Colonic mucosa (tissue), 4 donors: ENCODE measurements around the gene CLIC4. TPM values are rescaled to one million over a fixed set of nuclear protein-coding genes. Genes with fewer than 3 reads are reported as not detected.

Experiments used
- DNase-seq: peaks from one replicate; pipeline ENCODE4 v3.0.0-alpha.2; 2020
- H3K27ac ChIP-seq: fragments of 200-600 bp; one replicate; pipeline ENCODE4 v1.8.0; 2021
- H3K27me3 ChIP-seq: fragments of 200-600 bp; one replicate; pipeline ENCODE4 v1.8.0; 2021
- H3K36me3 ChIP-seq: fragments of 200-600 bp; one replicate; pipeline ENCODE4 v1.8.0; 2021
- H3K4me1 ChIP-seq: fragments of 200-600 bp; one replicate; pipeline ENCODE4 v1.8.0; 2021; ENCODE audit warnings: mild to moderate bottlenecking
- H3K4me3 ChIP-seq: fragments of 200-600 bp; one replicate; pipeline ENCODE4 v1.8.0; 2021
- H3K9ac ChIP-seq, 2 donors: one replicate each; pipeline ENCODE4 v1.7.0; 2013; ENCODE audit warnings: control low read depth in 2 of 2, low read depth in 2 of 2, low read length in 2 of 2
- H3K9me3 ChIP-seq: fragments of 200-600 bp; one replicate; pipeline ENCODE4 v1.8.0; 2021
- intact Hi-C: fragments of 100-400 bp; cut with DNase I; formaldehyde crosslinking; loops from one replicate; pipeline ENCODE4 v1.14.1; 2022
- total RNA-seq, 2 donors: library from RNA; stranded (reverse); fragmentation: NEBNext Ultra II Directional in 1 of 2; extraction: Animal tissue kit (Norgen Biotek cat#: 25700) in 1 of 2; gene quantifications; one replicate each; pipeline ENCODE4 v1.2.1, GENCODE V29; 2021
- TF ChIP-seq, protein P1 (sequence below): fragments of 200-600 bp; IDR thresholded peaks from one replicate; pipeline ENCODE4 v1.8.0; 2022; ENCODE audit warnings: antibody characterized with exemption, mild to moderate bottlenecking
- donor health status: healthy.
- donor health status: DM: no; HTN: no; CAD: no.
- donor health status: DM: no; HTN: no; CAD: no.

CLIC4 gene
- total RNA-seq, 2 donors from 2014 or later: 38.0 to 84.8 TPM

DNA sequence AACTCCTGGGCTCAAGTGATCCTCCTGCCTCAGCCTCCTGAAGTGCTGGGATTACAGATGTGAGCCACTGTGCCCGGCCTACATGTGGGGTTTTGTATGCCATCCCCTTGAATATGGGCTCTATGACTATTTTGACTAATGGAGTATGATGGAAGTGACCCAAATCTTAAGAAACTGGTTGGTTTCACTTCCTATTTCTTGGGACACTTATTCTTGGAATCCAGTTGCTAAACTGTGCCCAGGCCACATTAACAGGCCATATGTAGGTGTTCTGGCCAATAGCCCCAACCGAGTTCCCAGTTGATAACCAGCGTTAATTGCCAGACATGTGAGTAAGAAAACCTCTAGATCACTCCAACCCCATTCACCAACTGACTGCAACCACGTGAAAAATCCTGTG is 36.3 kb upstream of the CLIC4 start:
- Histone ChIP-seq H3K9ac (no peak overlapping the region), H3K27ac (no peak overlapping the region), H3K4me3 (no peak overlapping the region), H3K4me1 (peaks cover 3% of the 10 kb centered on the region), H3K36me3 (no peaks in the 10 kb centered on the region), H3K9me3 (no peaks in the 10 kb centered on the region), H3K27me3 (no peaks in the 10 kb centered on the region)
- TF ChIP-seq, protein P1, sequence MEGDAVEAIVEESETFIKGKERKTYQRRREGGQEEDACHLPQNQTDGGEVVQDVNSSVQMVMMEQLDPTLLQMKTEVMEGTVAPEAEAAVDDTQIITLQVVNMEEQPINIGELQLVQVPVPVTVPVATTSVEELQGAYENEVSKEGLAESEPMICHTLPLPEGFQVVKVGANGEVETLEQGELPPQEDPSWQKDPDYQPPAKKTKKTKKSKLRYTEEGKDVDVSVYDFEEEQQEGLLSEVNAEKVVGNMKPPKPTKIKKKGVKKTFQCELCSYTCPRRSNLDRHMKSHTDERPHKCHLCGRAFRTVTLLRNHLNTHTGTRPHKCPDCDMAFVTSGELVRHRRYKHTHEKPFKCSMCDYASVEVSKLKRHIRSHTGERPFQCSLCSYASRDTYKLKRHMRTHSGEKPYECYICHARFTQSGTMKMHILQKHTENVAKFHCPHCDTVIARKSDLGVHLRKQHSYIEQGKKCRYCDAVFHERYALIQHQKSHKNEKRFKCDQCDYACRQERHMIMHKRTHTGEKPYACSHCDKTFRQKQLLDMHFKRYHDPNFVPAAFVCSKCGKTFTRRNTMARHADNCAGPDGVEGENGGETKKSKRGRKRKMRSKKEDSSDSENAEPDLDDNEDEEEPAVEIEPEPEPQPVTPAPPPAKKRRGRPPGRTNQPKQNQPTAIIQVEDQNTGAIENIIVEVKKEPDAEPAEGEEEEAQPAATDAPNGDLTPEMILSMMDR: no peak
- intact Hi-C loops: no loop called here
- no peak for DNase-seq

DNA sequence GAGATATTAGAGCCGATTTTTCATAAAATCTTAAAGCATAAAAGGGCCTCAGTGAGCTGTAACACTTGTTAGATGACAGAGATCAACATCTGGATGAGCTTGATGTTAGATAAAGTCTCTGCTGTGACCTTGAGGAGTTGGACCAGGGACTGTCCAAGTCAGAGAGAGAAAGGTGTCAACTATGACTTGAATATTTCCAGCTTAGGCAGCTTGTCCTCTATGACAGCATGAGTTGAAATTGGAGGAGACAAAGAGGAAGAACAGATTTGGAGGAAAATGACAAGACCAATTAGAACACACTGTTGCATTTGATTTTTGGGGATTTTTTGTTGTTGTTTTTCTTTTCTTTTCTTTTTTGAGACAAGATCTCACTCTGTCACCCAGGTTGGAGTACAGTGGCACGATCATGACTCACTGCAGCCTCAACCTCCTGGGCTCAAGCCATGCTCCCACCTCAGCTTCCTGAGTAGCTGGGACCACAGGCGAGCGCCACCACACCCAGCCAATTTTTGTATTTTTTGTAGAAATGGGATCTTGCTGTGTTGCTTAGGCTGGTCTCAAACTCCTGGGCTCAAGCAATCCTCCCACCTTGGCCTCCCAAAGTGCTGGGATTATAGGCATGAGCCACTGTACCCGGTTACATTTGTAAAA is 35.3 kb upstream of the CLIC4 start:
- TF ChIP-seq, protein P1: no peak
- peaks cover 3% of the 10 kb centered on the region for H3K4me1 ChIP-seq
- no peak overlapping the region for H3K9ac ChIP-seq
- no peaks in the 10 kb centered on the region for H3K36me3 ChIP-seq
- H3K27me3 ChIP-seq: no peaks in the 10 kb centered on the region
- no peak overlapping the region for H3K4me3 ChIP-seq
- DNase-seq: no peak
- H3K27ac ChIP-seq: no peak overlapping the region
- intact Hi-C loops: no loop called here
- no peaks in the 10 kb centered on the region for H3K9me3 ChIP-seq

- Histone ChIP-seq H3K27me3 (no peaks in the 10 kb centered on the region), H3K9me3 (no peaks in the 10 kb centered on the region), H3K4me3 (no peak overlapping the region), H3K9ac (no peak overlapping the region), H3K4me1 (no peaks in the 10 kb centered on the region), H3K27ac (no peak overlapping the region), H3K36me3 (no peaks in the 10 kb centered on the region)
- intact Hi-C loops: no loop called here
- TF ChIP-seq, protein P1: no peak
- DNase-seq: no peak
These were observed 33.9 kb upstream of the CLIC4 start for GRCh38 chr1:24711329-24711728.

DNA sequence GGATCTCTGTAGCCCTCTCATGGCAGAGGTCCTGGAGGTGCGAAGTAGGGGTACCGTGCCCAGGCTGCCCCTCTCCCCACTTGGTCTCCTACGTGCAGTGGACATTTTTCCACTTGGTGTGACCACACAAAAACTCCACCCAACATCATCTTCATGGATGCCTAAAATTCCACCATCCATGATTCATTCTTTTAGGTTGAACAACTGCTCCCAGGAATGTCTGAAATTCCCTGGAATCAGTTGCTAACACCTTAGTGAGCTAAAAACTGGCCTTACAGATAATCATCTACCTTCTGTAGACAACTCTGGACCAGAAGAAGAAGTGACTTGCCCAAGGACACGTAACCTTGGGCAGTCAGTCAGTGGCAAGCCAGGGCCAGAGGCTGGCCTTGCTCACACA is 32.1 kb upstream of the CLIC4 start:
- DNase-seq: no peak
- intact Hi-C loops: no loop called here
- Histone ChIP-seq H3K27me3 (no peaks in the 10 kb centered on the region), H3K4me3 (no peak overlapping the region), H3K9me3 (no peaks in the 10 kb centered on the region), H3K4me1 (no peaks in the 10 kb centered on the region), H3K9ac (no peak overlapping the region), H3K27ac (no peak overlapping the region), H3K36me3 (no peaks in the 10 kb centered on the region)
- TF ChIP-seq, protein P1: no peak

DNA sequence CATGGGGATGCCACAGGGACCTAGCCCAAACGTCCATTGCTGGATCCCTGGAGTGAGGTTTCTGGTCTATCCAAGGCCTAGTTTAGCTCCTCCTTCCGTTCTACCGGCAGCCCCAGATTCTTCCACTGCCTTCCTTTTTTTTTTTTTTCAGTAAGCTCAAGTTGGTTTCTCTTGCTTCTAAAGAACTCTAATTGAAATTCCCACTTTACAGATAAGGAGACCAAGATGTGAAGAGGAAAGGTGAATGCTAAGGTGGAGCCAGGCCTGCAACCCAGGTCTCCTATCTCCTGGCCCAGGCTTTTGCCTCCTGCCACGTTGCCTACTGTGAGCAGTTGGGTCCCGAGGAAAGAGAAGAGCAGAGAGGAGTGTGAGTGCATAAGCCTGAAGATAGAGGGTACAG is 31.5 kb upstream of the CLIC4 start:
- no peak overlapping the region for H3K4me3 ChIP-seq
- no peak overlapping the region for H3K9ac ChIP-seq
- no peaks in the 10 kb centered on the region for H3K4me1 ChIP-seq
- DNase-seq: no peak
- H3K27me3 ChIP-seq: no peaks in the 10 kb centered on the region
- no peaks in the 10 kb centered on the region for H3K9me3 ChIP-seq
- no peaks in the 10 kb centered on the region for H3K36me3 ChIP-seq
- intact Hi-C loops: no loop called here
- H3K27ac ChIP-seq: no peak overlapping the region
- TF ChIP-seq, protein P1: no peak
